ENCODE measurements around the gene SIM1. TPM values are rescaled to one million over a fixed set of nuclear protein-coding genes. Genes with fewer than 3 reads are reported as not detected.

Gene SIM1
- total RNA-seq, 2 donors from 2014 or later = not detected

- intact Hi-C loops (cut with DNase I, micrococcal nuclease) = no loop called here
- ATAC-seq (no peak), DNase-seq (no peak)
These were observed 5.0 kb downstream of the SIM1 start for GRCh38 chr6:100459592-100460184.

- no peak for DNase-seq
- no peak for ATAC-seq
- intact Hi-C loops (cut with DNase I, micrococcal nuclease) = no loop called here
These were observed 5.7 kb downstream of the SIM1 start for GRCh38 chr6:100458841-100459591.

GRCh38 chr6:100457311-100457990 lies 7.3 kb downstream of the SIM1 start:
- intact Hi-C loops (cut with DNase I, micrococcal nuclease) = no loop called here
- no peak for ATAC-seq
- no peak for DNase-seq

GRCh38 chr6:100456908-100457235 lies 7.8 kb downstream of the SIM1 start:
- ATAC-seq (no peak), DNase-seq (no peak)
- intact Hi-C loops (cut with DNase I, micrococcal nuclease) = no loop called here

GRCh38 chr6:100456141-100456907 lies 8.4 kb downstream of the SIM1 start:
- intact Hi-C loops (cut with DNase I, micrococcal nuclease) = no loop called here
- DNase-seq = no peak

GRCh38 chr6:100455230-100456124 lies 9.2 kb downstream of the SIM1 start:
- intact Hi-C loops (cut with DNase I, micrococcal nuclease) = no loop called here
- peak; percentile 46 for DNase-seq
- peak; percentile 95 for ATAC-seq

More at GRCh38 chr6:100456141-100456907, 8.4 kb downstream of the SIM1 start:
- no peak for ATAC-seq

GRCh38 chr6:100454551-100455229 lies 10.0 kb downstream of the SIM1 start:
- intact Hi-C loops (cut with DNase I, micrococcal nuclease) = no loop called here
- ATAC-seq (no peak), DNase-seq (no peak)

- DNase-seq = no peak
- ATAC-seq = no peak
- intact Hi-C loops (cut with DNase I, micrococcal nuclease) = no loop called here
These were observed 10.8 kb downstream of the SIM1 start for GRCh38 chr6:100453701-100454521.

- intact Hi-C loops (cut with DNase I, micrococcal nuclease) = no loop called here
- DNase-seq = no peak
- no peak for ATAC-seq
These were observed 11.7 kb downstream of the SIM1 start for GRCh38 chr6:100452998-100453397.

GRCh38 chr6:100451577-100451976 lies 13.1 kb downstream of the SIM1 start:
- ATAC-seq (no peak), DNase-seq (no peak)
- intact Hi-C loops (cut with DNase I, micrococcal nuclease) = no loop called here

GRCh38 chr6:100449239-100449691 lies 15.5 kb downstream of the SIM1 start:
- intact Hi-C loops (cut with DNase I, micrococcal nuclease) = no loop called here
- ATAC-seq (no peak), DNase-seq (no peak)

- intact Hi-C loops (cut with DNase I, micrococcal nuclease) = no loop called here
- DNase-seq (no peak), ATAC-seq (no peak)
These were observed 16.6 kb downstream of the SIM1 start for GRCh38 chr6:100447900-100448748.

GRCh38 chr6:100447081-100447899 lies 17.4 kb downstream of the SIM1 start:
- no peak for DNase-seq
- intact Hi-C loops (cut with DNase I, micrococcal nuclease) = no loop called here
- no peak for ATAC-seq

- DNase-seq (no peak), ATAC-seq (peak; percentile 43)
- intact Hi-C loops (cut with DNase I, micrococcal nuclease) = no loop called here
These were observed 18.3 kb downstream of the SIM1 start for GRCh38 chr6:100446115-100447080.
